ENCODE data around the gene GNRHR.

GNRHR gene

DNA sequence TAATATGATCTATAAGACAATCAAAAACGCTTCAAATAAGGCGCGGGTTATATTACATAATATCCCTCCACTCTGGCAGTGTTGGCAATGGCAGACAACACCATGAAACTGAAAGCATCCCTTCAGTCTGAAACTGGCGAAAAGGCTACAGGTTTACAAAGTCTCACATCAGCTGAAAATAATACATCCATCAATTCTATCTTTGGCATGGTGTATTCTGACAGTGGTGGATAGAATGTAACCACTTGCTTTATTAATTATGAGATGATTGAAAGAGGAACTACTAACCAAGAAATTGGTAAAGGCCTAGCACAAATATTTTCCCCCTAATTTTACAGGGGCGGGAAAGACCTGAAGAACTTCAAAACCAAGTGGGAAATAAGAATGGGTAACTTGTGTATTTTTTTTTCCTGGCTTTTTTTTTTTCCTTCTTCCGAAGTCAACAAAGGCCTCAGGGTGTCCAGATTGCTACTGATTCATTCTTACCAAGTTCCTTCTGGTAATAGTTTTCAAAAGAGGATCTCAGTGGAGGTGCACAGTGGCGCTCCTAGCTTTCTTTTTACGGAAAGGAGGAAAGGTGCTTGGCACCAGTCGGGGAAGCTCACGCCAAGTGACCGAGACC, 54.0 kb downstream of the GNRHR start:
- no peak for DNase-seq (ENCODE audit: low read depth in 2 of 2)

DNA sequence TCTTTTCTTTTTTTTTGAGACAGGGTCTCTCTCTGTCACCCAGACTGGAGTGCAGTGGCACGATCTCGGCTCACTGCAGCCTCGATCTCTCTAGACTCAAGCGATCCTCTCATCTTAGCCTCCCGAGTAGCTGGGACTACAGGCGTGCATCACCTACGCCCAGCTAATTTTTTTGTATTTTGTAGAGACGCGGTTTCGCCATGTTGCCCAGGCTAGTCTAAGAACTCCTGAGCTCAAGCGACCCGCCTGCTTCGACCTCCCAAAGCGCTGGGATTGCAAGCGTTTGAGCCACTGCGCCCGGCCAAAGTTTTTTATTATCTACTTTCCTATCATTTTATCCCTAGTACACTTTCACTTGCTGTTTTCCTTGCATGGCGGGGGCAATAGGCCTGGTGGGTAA, 54.6 kb downstream of the GNRHR start:
- no peak for DNase-seq (ENCODE audit: low read depth in 2 of 2)

DNA sequence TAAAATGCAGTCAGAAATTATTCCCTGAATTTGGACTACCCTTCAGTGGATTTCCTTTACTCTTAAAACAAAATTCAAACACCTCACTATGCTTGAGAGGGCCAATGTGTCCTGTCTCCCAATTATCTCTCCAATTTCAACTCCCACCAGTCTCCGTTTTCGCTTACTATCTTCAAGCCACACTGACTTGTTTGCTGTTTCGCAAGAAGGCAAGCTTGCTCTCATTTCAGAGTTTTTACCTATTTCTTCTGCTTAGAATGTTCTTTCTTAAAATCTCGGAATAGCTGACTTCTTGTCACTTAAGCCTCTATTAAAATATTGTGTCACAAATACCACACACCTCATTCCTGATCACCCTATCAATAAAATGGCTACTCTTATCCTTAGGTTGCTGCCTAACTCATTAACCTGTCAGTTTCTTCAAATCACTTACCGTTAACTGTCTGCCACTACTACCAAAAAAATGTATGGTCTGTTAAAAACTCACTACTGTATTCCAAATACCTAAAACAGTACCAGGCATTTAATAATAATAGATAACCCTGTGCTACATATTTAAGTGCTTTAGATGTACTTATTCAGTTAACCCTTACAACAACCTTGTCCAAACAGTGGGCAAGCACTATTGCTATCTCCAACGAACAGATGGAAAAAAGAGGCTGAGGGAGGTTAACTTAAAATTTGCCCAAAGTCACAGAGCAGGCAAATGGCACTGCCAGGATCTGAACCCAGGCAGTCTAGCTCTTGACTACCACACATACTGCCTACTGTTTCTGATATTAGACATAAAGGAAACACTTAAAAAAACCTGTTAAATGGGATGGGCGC, 56.1 kb downstream of the GNRHR start:
- no peak for DNase-seq (ENCODE audit: low read depth in 2 of 2)

DNA sequence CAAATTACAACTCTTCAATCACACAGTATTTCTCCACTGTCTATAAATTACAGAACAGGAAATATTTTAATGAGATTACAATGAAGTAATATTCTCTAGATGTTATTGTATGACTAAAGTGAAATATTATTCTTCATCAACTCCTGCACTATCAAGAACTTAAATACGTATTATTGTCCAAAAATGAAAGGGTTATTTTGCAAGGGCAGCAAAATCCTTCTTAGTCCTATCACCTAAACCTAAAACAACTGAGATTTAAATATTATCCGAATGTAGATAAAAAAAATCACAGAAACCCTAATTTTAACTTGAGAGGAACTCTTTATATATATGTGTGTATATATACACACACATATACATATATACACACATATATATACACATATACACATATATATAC, 58.1 kb downstream of the GNRHR start:
- DNase-seq (ENCODE audit: low read depth in 2 of 2), result no peak

DNA sequence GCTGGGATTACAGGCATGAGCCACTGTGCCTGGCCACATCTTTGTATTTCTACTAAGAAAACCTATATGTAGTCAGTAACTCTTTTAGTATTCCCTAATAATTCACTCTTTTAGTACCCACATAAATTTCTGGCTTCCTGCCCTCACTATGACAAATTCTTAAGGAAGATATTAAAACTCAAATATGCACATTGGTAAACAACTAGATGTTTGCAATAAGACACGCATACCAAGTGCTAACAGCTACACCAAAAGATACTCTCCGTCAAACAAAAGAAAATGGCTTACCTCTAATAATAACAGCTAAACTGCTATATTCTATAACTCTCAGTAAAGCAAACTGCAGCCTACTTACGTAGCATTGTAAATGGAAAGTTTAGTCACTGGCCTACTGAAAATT, 59.5 kb downstream of the GNRHR start:
- no peak for DNase-seq (ENCODE audit: low read depth in 2 of 2)

DNA sequence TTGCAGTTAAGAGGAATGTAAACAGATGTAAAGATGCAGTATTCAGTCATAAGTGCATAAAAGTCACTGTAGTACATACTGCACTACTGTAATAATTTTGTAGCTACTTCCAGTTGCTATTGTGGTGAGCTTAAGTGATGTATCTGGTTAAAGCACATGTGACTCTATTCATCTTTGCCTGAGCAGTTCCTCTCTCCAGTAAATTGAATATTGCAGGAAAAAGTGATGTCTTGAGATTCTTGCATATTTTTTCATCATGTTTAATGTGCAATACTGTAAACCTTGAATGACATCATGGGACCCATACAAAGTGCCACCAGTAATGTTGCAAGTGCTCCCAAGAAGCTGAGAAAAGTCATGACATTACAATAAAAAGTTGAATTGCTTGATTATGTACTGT, 62.9 kb downstream of the GNRHR start:
- no peak for DNase-seq (ENCODE audit: low read depth in 2 of 2)
